Large intestine (tissue), 3 donors: Measurements from ENCODE around the gene CERKL. TPM values are rescaled to one million over a fixed set of nuclear protein-coding genes. Genes with fewer than 3 reads are reported as not detected.

Source experiments
- DNase-seq, 2 donors: peaks; one replicate each; pipeline versions ENCODE4 v3.0.0 to v3.0.0-alpha.2; 2013
- H3K27ac ChIP-seq: one replicate; pipeline ENCODE4 v1.5.1; 2013; ENCODE audit warnings: low read length
- H3K27me3 ChIP-seq: 2 replicates; pipeline ENCODE4 v1.6.1; 2013; ENCODE audit warnings: low read length; ENCODE audit not compliant: control insufficient read depth, insufficient read depth
- H3K36me3 ChIP-seq: 2 replicates; pipeline ENCODE4 v1.6.1; 2013; ENCODE audit warnings: low read length; ENCODE audit not compliant: control insufficient read depth, insufficient read depth
- H3K4me1 ChIP-seq: one replicate; pipeline ENCODE4 v1.6.1; 2013; ENCODE audit warnings: low read length; ENCODE audit not compliant: control insufficient read depth, insufficient read depth
- H3K4me3 ChIP-seq: one replicate; pipeline ENCODE4 v1.5.1; 2013; ENCODE audit warnings: low read length
- H3K9me3 ChIP-seq: one replicate; pipeline ENCODE4 v1.6.1; 2013; ENCODE audit warnings: mild to moderate bottlenecking, low read depth, low read length, moderate library complexity; ENCODE audit not compliant: control insufficient read depth
- WGBS: methylation state at CpG from one replicate; pipeline ENCODE4 v1.1.5; 2013; ENCODE audit warnings: low lambda C conversion rate; ENCODE audit not compliant: insufficient coverage; 5-methylcytosine and 5-hydroxymethylcytosine counted together
- polyA plus RNA-seq: library from polyadenylated mRNA; unstranded; fragments of 120-200 nt; gene quantifications from one replicate; pipeline ENCODE4 v1.2.1, GENCODE V29; 2013

CERKL gene
- polyA plus RNA-seq, 1 donor = 7.6 TPM

DNA sequence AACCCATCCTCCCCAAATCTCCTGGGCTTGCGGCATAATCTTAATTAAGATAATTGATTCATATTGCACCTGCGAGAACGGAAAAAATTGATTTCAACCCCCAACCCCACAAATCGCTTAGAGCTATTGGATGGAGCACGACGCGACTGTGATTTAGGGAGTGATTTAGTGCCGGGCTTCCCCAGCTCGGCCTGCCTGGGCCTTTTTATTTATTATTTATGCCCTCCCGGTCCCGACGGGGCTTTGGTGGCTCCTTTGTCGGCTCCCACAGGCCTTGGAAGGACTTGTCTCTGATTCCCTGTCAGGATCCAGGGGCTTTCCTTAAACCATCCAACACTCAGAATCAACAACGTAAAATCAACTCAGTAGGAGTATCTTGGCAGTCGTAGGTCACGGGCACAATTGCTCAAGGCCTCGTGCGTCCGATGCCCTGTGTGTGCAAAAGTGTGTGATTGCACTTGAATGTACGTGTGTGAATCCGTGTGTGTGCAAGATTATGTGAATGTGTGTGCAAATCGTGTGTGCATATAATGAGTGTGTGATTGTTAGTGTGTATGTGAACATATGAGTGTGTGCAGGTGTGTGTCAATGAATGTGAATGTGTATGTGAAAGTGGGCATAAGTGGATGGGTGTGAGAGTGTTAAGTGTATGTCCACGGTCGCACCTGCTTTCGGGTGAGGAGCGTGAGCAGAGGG lies 27.7 kb upstream of the CERKL start:
- WGBS = 7% methylated on average over 5 of the region's 26 CpGs
- Histone ChIP-seq H3K4me3 (no peak overlapping the region), H3K27me3 (peaks cover 77% of the 10 kb centered on the region), H3K9me3 (peaks cover 17% of the 10 kb centered on the region), H3K27ac (no peak overlapping the region), H3K36me3 (no peaks in the 10 kb centered on the region), H3K4me1 (peaks cover 14% of the 10 kb centered on the region)
- no peak for DNase-seq

DNA sequence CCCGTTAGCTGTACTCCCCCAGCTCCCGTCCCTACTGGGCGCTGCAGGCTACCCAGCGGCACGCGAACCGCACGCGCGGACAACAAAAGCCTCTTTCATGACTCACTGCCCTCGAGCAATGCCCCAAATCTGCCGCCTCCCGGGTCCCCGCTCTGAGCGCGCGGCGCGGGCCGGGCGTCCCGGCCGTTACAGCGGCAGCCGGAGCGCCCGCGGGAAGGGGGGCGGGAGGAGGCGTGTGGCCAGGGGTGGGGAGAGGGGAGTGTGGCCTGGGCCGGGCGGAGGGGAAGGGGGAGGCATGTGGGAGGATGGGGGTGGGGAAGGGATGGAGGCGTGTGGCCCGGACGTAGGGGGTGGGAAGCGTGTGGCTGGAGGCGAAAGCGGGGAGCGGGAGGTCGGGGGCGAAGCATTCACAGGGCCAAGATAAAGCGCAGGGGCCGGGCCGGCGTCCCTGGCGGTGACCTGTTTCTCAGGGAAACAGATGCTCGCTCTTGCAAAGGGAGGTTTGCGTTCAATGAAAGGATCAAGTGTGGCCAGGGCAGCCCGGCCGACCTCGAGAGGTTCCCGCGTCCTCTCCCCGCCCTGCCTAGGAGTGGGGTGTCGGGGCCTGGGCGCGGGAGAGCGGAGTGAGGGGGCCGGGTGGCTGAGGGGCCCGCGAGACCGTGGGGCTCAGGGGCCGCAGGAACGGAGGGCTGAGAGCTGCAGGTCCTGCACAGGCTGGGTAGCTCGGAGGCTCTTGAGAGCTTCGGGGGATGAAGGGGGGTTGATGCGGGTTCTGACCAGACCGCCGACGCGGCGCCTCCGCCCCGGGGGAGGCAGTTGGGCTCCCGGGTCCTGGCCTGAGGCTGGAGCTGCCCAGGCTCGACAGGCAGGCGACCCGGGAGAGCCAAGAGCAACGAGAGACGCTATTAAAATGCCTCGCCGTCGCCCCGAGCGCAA lies 26.9 kb upstream of the CERKL start:
- H3K27me3 ChIP-seq = peaks cover 83% of the 10 kb centered on the region
- no peak overlapping the region for H3K27ac ChIP-seq
- H3K9me3 ChIP-seq = peaks cover 19% of the 10 kb centered on the region
- H3K36me3 ChIP-seq = no peaks in the 10 kb centered on the region
- no peak overlapping the region for H3K4me3 ChIP-seq
- WGBS = 0% methylated on average over 1 of the region's 85 CpGs
- peaks cover 14% of the 10 kb centered on the region for H3K4me1 ChIP-seq
- peak in 1 of 2 donors; percentile 27 for DNase-seq

DNA sequence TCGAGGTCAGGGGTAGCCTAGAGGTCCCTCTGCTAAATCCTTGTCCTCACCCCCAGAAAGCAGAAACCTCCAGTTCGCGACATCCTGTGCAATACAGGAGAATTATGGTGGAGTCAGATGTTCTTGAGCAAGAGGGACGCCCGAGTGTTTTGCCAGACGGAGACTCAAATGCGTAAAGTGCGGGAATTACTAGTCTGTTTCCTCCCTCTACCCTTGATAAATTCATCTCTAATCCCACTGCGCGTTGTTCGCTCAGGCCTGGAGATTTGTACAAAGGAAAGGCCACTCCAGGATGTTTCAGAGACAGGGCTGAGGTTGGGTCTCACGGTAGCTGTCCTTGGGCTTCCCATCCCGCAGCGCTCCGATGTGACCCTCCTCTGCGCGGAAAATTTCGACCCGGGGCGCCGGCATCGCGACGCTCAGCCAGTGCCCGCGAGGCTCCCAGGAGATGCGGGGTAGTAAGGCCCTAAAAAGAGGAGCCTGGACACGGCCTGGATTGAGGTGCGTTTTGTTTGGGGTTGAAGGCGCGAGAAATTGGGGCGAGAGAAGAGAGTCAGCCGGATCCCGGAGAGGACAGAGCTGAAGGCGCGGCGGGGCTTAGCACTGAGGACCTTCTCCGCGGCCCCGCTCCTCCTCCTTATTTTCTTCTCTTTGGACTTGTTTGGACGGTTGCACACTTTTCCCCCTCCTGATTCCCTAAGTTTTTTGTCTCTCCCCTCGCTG lies 26.1 kb upstream of the CERKL start:
- H3K4me3 ChIP-seq = no peak overlapping the region

DNA sequence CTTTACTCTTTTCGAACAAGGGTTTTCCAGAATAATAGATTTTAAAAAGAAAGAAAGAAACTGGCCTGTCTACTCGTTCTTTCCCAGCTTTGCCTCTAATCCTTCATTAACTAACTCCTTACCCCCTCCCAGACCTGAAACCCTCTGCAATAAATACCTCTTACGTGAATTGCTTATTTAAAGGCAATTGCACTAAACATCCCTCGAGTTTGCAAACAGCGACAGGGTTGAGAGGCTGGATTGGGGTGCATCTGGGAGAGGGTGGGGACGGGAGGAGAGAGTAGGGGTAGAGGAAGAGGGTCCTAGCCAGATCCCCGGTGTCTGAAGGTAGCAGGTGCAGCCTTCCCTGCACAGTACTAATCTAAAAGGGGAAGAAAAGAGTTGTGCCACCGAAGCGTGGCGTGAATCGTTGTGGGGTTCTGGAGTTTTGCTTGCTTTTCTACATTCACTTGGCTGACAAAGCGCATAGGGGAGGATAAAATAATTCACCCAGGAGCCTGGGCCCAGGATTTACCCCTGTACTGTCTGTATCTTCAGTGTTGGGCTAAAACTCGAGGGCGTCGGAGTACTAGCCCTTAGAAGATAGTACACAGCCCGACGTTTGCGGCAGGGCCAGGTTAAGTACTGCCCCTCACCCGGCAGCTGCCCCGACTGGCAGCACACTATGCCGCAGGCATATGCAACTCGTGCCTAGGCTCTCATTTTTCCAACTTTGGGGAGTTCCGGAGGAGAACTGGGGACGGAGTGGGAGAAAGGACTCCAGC lies 25.3 kb upstream of the CERKL start:
- Histone ChIP-seq H3K27ac (no peak overlapping the region), H3K9me3 (peaks cover 19% of the 10 kb centered on the region), H3K4me1 (peaks cover 17% of the 10 kb centered on the region), H3K4me3 (no peak overlapping the region), H3K27me3 (peaks cover 88% of the 10 kb centered on the region), H3K36me3 (no peaks in the 10 kb centered on the region)
- no CpG with 5 or more reads among the region's 24 CpGs for WGBS
- DNase-seq = no peak

More for the DNA sequence above, 26.1 kb upstream of the CERKL start:
- Histone ChIP-seq H3K36me3 (no peaks in the 10 kb centered on the region), H3K9me3 (peaks cover 19% of the 10 kb centered on the region), H3K4me1 (peaks cover 14% of the 10 kb centered on the region), H3K27ac (no peak overlapping the region), H3K27me3 (peaks cover 89% of the 10 kb centered on the region)
- no peak for DNase-seq
- WGBS = 0% methylated on average over 5 of the region's 42 CpGs

DNA sequence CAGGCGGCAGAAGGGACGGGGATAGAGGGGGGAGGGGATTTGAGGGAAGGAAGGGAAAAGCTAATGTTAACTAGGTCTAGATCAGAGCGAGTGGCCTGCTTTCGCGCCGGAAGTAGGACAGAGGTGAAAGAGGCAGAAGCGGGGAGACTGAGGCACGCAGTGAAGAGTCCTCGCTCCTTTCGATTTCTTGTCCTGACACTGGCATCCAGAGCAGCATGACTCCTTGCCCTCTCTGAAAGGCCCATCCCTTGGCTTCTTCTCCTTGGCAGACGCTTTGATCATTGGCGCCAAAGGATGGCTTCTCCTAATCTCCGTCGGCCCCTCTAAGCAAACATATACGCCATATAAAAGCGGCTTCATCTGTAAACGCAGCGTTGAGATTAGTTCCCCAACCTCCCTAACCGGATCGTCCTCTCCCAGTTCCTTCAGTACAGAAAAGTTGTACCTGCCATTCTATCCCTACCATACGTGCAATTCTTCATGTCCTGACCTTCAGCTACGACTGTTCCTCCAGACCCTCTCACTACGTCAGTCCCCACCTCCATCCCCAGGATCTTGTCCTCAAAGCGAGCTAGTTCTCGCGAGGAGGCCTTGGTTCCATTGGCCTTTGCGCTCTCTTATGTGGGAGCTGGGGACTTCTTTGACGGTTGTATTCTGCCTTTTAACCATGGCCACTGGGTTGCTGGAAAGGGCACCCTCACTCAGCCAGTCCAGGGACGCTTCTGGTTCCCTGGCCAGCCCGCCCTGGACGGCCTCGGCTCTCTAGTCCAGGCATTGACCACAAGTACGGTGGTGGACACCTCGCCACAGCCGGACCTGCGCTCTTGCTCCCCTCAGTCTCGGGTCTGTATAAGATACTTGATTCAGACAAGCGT lies 24.3 kb upstream of the CERKL start:
- H3K27ac ChIP-seq = no peak overlapping the region
- WGBS = 0% methylated on average over 2 of the region's 38 CpGs
- H3K27me3 ChIP-seq = peaks cover 84% of the 10 kb centered on the region
- DNase-seq = no peak
- H3K9me3 ChIP-seq = peaks cover 19% of the 10 kb centered on the region
- peak overlapping the region; percentile 17 for H3K4me3 ChIP-seq
- H3K4me1 ChIP-seq = peaks cover 17% of the 10 kb centered on the region
- H3K36me3 ChIP-seq = no peaks in the 10 kb centered on the region

DNA sequence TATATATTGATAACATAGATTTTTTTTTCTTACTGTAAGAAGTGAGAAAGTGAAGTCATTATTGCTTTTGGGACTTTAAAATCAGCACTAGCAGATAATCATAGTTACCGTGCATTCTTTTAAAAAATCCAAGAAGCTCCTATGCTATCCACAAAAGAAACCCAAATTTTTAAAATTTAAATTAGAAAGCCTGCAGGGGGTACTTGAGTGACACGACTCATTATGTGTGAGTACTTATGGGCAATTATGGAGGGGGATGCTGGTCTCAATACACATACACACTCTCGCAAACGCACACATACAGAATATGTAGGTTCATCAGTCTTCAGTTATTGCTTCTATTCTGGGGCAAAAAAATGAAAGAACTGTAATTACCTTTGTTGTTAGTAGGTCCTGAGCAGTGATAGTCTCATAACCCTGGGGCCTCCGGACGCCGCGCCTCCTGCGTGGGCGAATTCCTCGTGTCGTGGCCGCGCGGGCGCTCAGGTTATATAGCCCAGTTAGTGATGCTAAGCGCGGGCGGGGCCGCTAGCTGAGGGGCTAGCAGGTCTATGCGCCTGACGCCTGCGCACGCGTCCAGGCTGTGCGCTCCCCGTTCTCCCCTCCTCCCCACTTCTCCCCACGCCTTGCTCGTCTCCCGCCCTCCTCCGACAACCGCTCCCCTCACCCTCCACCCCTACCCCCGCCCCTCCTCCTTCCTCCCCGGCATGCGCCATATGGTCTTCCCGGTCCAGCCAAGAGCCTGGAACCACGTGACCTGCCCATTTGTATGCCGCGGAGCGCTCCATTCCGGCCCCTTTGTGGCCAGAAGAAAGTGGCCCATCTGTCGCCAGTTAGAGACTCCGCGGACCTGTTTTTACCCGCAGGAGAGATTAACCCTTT lies 23.4 kb upstream of the CERKL start, which contains the start of gene NEUROD1:
Gene NEUROD1 (minus strand): TSS at position 463 of the 882 bp plus-strand sequence. CDS start 1,657 bp downstream, outside the sequence.
- Histone ChIP-seq H3K4me1 (peaks cover 17% of the 10 kb centered on the region), H3K36me3 (no peaks in the 10 kb centered on the region), H3K4me3 (peak within 1 kb of the TSS; percentile 17), H3K9me3 (peaks cover 17% of the 10 kb centered on the region), H3K27ac (no peak within 1 kb of the TSS), H3K27me3 (peaks cover 80% of the 10 kb centered on the region)
- DNase-seq = peak; percentile 28 to 38
- 3% methylated on average over 8 of the region's 45 CpGs for WGBS

DNA sequence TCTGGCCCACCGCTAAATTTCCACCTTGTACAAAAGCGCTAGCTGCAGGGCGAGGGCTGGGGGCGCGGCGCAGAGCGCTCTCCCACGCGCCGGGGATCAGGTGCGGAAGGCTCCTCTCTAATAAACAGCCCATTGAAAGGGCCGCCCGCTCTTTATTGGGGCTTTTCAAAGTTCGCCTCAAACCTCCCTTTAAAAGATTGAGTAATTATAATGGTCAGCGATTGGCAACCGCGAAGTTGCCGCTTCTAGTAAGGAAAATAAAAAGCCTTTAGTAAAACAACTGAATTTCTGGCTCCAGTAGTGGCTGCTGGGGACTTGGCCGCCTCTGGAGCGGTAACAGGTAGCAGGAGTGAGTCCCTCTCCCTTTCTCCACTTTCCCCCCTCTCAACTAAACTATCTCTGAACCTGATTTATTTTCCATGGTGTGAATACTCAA lies 22.7 kb upstream of the CERKL start:
- peaks cover 17% of the 10 kb centered on the region for H3K4me1 ChIP-seq
- peaks cover 74% of the 10 kb centered on the region for H3K27me3 ChIP-seq
- WGBS = 0% methylated on average over 2 of the region's 20 CpGs
- peak overlapping the region; percentile 2 for H3K4me3 ChIP-seq
- DNase-seq = no peak
- no peak overlapping the region for H3K27ac ChIP-seq
- H3K36me3 ChIP-seq = no peaks in the 10 kb centered on the region
- H3K9me3 ChIP-seq = peaks cover 17% of the 10 kb centered on the region

DNA sequence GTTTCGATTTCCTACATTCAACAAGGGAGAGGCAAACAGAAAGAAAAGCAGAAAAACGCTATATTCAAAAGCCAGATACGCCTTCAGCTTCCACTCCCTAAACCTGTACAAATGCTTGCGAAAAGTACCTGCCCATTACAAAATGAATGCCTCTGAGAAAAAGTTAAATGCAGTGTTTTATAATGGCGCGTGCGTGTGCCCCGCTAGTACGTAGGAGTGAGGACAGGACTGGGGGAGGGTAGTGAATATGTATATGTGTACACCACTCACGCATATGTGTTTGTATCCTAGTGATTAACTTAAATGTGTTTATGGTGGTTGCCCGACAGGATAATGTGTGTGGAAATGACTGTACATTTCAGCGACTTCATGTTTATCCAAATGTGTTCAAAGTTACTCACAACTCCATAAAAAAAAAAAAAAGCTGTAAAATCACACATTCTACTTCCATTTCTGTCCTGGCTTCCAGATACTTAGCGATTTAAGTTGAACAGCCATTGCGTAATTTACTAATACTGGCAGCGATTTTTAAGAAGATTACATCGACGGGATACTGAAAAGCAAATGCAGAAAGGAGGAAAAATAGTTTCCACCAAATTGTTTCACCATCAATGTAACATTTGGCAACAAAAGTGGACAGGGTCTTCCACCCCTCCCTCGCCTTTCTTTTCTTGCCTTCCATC lies 22.1 kb upstream of the CERKL start:
- Histone ChIP-seq H3K36me3 (no peaks in the 10 kb centered on the region), H3K27me3 (peaks cover 69% of the 10 kb centered on the region), H3K9me3 (peaks cover 15% of the 10 kb centered on the region), H3K4me3 (peak overlapping the region; percentile 2), H3K4me1 (peaks cover 16% of the 10 kb centered on the region), H3K27ac (no peak overlapping the region)
- DNase-seq = no peak
- WGBS = 13% methylated on average over 9 of the region's 18 CpGs
